ENCODE measurements around the gene FCHO1. TPM values are rescaled to one million over a fixed set of nuclear protein-coding genes. Genes with fewer than 3 reads are reported as not detected.

Gene FCHO1
- total and polyA plus RNA-seq, 10 of the 15 experiments (the other 5 are each of a cell fraction or from before 2014, with no cell fraction given) = 0.14 to 45.8 (median 15.8) TPM

DNA sequence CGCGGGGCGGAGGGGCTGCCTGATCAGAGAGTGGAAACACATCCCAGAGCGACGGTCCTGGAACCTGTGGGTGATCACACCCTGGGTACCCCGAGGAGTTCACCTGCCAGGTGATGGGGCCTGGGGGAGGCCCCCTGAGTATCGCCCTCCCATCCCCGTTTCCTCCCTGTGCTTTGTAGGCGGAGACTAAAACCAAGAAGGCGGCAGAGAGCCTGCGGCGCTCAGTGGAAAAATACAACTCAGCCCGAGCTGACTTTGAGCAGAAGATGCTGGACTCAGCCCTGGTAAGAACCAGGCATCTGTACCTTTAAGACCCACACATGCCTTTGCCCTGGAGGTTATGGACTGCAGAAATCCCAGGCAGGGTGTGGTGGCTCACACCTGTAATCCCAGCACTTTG lies 19.3 kb downstream of the FCHO1 start:
- ChIA-PET RAD21 (ENCODE audit: unreplicated experiment) (interaction anchor here (1.4 kb wide), 1 partner anchor 12 kb away, joined by 3 read pairs; no protein-coding TSS in a partner anchor), CTCF (no interaction called here), SMC1A (ENCODE audit: uncharacterized antibody, unreplicated experiment) (interaction anchor here (0.6 kb wide), 1 partner anchor 184 kb away, joined by 3 read pairs; no protein-coding TSS in a partner anchor), POLR2A (no interaction called here)
- no peak for FAIRE-seq
- no peak overlapping the region for H3K9ac ChIP-seq (ENCODE audit: control insufficient read depth, insufficient read depth, low read length)
- no TSS peak for BruUV-seq (replicated peaks)
- in situ Hi-C loops (cut with MboI) (no loop called here), intact Hi-C loops (cut with micrococcal nuclease; ENCODE audit: unreplicated experiment) (no loop called here)
- no peak overlapping the region for H3K4me3 ChIP-seq
- H3K27ac ChIP-seq (ENCODE audit: control insufficient read depth, insufficient read depth) = no peak overlapping the region
- WGBS (ENCODE audit: insufficient coverage, insufficient replicate concordance, low lambda C conversion rate, missing lambda C conversion rate) = 82% methylated on average over 13 of the region's 13 CpGs
- H2AFZ ChIP-seq (ENCODE audit: control insufficient read depth, low read depth, low read length) = no peak overlapping the region
- no peak for TF ChIP-seq ZNF217 (IDR thresholded peaks at IDR 0.05)
- TF ChIP-seq ZNF207 (IDR thresholded peaks at IDR 0.05; ENCODE audit: borderline replicate concordance) = no peak
- H3K4me2 ChIP-seq (ENCODE audit: control insufficient read depth, insufficient read depth) = no peak overlapping the region
- no peaks in the 10 kb centered on the region for H3K9me3 ChIP-seq (replicated peaks; ENCODE audit: control insufficient read depth, insufficient read depth, low read length)
- no peaks in the 10 kb centered on the region for H3K79me2 ChIP-seq (ENCODE audit: control insufficient read depth, insufficient read depth, low read length)
- peaks cover 11 to 14% of the 10 kb centered on the region in 2 experiments for H3K36me3 ChIP-seq (ENCODE audit: control insufficient read depth in 2 of 2, insufficient read depth in 2 of 2, low read length in 1 of 2)
- H4K20me1 ChIP-seq (ENCODE audit: control insufficient read depth, insufficient read depth) = no peaks in the 10 kb centered on the region
- no peak for ATAC-seq
- DNase-seq (ENCODE audit: low read depth, low spot score) = no peak
- H3K4me1 ChIP-seq (ENCODE audit: control insufficient read depth, insufficient read depth, low read length) = peaks cover 3% of the 10 kb centered on the region
- H3K27me3 ChIP-seq (replicated peaks in 1 of 2; ENCODE audit: control insufficient read depth in 2 of 2, insufficient read depth in 2 of 2, low read length in 1 of 2) = no peaks in the 10 kb centered on the region

DNA sequence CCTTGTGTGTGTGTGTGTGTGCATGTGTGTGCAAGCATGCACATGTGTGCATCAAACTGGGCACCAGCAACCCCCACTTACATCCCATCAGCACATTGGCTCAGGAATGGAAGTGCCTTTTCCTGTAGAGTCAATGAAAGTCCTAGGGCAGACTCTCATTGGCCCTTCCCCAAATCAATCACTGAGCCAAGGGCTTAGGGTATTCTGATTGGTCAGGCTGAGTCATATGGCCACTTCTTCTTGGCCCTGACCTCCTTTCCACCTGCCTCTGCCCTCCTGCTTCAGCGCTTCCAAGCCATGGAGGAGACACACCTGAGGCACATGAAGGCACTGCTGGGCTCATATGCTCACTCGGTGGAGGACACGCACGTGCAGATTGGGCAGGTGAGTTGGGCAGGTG lies 20.9 kb downstream of the FCHO1 start:
- POLR2A ChIA-PET = no interaction called here
- TF ChIP-seq ETV6 (conservative IDR thresholded peaks at IDR 0.05 in 1 of 2, IDR thresholded peaks at IDR 0.05 in 1 of 2; ENCODE audit: borderline replicate concordance in 1 of 2, low read depth in 1 of 2) (no peak), FOS (IDR thresholded peaks at IDR 0.05; ENCODE audit: borderline replicate concordance, extremely low read depth, insufficient read length) (no peak), YBX1 (IDR thresholded peaks at IDR 0.05) (no peak), IKZF2 (IDR thresholded peaks at IDR 0.05) (no peak), ZNF384 (IDR thresholded peaks at IDR 0.05; ENCODE audit: borderline replicate concordance, low read depth, low read length) (no peak), ZSCAN29 (IDR thresholded peaks at IDR 0.05) (no peak), SMC3 (IDR thresholded peaks at IDR 0.05; ENCODE audit: borderline replicate concordance, low read length) (no peak), GABPA (IDR thresholded peaks at IDR 0.05; ENCODE audit: low read depth) (no peak), DPF2 (IDR thresholded peaks at IDR 0.05) (no peak), NR2F1 (conservative IDR thresholded peaks at IDR 0.05) (no peak), TCF7 (IDR thresholded peaks at IDR 0.05; ENCODE audit: borderline replicate concordance) (no peak)
- TF ChIP-seq, protein P1, sequence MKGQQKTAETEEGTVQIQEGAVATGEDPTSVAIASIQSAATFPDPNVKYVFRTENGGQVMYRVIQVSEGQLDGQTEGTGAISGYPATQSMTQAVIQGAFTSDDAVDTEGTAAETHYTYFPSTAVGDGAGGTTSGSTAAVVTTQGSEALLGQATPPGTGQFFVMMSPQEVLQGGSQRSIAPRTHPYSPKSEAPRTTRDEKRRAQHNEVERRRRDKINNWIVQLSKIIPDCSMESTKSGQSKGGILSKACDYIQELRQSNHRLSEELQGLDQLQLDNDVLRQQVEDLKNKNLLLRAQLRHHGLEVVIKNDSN (IDR thresholded peaks at IDR 0.05; ENCODE audit: borderline replicate concordance, extremely low read length, insufficient read depth, low read depth, low read length) = peak; percentile 65
- TF ChIP-seq, protein P2, sequence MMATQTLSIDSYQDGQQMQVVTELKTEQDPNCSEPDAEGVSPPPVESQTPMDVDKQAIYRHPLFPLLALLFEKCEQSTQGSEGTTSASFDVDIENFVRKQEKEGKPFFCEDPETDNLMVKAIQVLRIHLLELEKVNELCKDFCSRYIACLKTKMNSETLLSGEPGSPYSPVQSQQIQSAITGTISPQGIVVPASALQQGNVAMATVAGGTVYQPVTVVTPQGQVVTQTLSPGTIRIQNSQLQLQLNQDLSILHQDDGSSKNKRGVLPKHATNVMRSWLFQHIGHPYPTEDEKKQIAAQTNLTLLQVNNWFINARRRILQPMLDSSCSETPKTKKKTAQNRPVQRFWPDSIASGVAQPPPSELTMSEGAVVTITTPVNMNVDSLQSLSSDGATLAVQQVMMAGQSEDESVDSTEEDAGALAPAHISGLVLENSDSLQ (IDR thresholded peaks at IDR 0.05) = peak; percentile 96
- TF ChIP-seq, protein P3, sequence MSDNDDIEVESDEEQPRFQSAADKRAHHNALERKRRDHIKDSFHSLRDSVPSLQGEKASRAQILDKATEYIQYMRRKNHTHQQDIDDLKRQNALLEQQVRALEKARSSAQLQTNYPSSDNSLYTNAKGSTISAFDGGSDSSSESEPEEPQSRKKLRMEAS (IDR thresholded peaks at IDR 0.05; ENCODE audit: low read depth, low read length) = no peak

More for the DNA sequence above, 20.9 kb downstream of the FCHO1 start:
- WGBS (ENCODE audit: insufficient coverage, insufficient replicate concordance, low lambda C conversion rate, missing lambda C conversion rate) = 100% methylated on average over 4 of the region's 4 CpGs
- Histone ChIP-seq H4K20me1 (ENCODE audit: control insufficient read depth, insufficient read depth) (no peaks in the 10 kb centered on the region; the same call in 1 of the 2 replicates), H3K9ac (ENCODE audit: control insufficient read depth, insufficient read depth, low read length) (no peak overlapping the region), H3K4me2 (ENCODE audit: control insufficient read depth, insufficient read depth) (no peak overlapping the region), H3K4me1 (ENCODE audit: control insufficient read depth, insufficient read depth, low read length) (peaks cover 18% of the 10 kb centered on the region), H3K4me3 (no peak overlapping the region), H3K9me3 (replicated peaks; ENCODE audit: control insufficient read depth, insufficient read depth, low read length) (no peaks in the 10 kb centered on the region), H3K27ac (ENCODE audit: control insufficient read depth, insufficient read depth) (no peak overlapping the region), H2AFZ (ENCODE audit: control insufficient read depth, low read depth, low read length) (no peak overlapping the region), H3K79me2 (ENCODE audit: control insufficient read depth, insufficient read depth, low read length) (no peaks in the 10 kb centered on the region), H3K27me3 (replicated peaks in 1 of 2; ENCODE audit: control insufficient read depth in 2 of 2, insufficient read depth in 2 of 2, low read length in 1 of 2) (no peaks in the 10 kb centered on the region), H3K36me3 (ENCODE audit: control insufficient read depth in 2 of 2, insufficient read depth in 2 of 2, low read length in 1 of 2) (peaks cover 10 to 11% of the 10 kb centered on the region in 2 experiments)
- intact Hi-C loops (cut with micrococcal nuclease; ENCODE audit: unreplicated experiment) (no loop called here), in situ Hi-C loops (cut with MboI) (no loop called here)
- ATAC-seq (no peak), FAIRE-seq (no peak), DNase-seq (ENCODE audit: low read depth, low spot score) (no peak)
- ChIA-PET CTCF (no interaction called here), SMC1A (ENCODE audit: uncharacterized antibody, unreplicated experiment) (interaction anchor here (1.0 to 1.1 kb wide), 2 partner anchors 23 to 32 kb away, joined by 4 read pairs; no protein-coding TSS in a partner anchor), RAD21 (ENCODE audit: unreplicated experiment) (interaction anchor here (1.1 kb wide), 1 partner anchor 67 kb away, joined by 3 read pairs; no protein-coding TSS in a partner anchor)
- BruUV-seq (replicated peaks) = no TSS peak

All from GM12878 (cell line).